NCI-H82 (cell line): ENCODE data around the gene ZNF180.
A peak's percentile ranks its signal among the peaks of the same experiment; 100 is the strongest.
"Not testable (repeated sequence)": the region's sequence is repeated elsewhere in the genome, so short reads cannot be mapped to it uniquely, and the experiment has no call there.

Experiments
- DNase-seq: peaks from one replicate; lab custom pipeline; 2025; lab: John Stamatoyannopoulos, UW

ZNF180 gene

GRCh38 chr19:44496711-44497110 is 3.6 kb downstream of the ZNF180 start:
- no peak for DNase-seq

DNA sequence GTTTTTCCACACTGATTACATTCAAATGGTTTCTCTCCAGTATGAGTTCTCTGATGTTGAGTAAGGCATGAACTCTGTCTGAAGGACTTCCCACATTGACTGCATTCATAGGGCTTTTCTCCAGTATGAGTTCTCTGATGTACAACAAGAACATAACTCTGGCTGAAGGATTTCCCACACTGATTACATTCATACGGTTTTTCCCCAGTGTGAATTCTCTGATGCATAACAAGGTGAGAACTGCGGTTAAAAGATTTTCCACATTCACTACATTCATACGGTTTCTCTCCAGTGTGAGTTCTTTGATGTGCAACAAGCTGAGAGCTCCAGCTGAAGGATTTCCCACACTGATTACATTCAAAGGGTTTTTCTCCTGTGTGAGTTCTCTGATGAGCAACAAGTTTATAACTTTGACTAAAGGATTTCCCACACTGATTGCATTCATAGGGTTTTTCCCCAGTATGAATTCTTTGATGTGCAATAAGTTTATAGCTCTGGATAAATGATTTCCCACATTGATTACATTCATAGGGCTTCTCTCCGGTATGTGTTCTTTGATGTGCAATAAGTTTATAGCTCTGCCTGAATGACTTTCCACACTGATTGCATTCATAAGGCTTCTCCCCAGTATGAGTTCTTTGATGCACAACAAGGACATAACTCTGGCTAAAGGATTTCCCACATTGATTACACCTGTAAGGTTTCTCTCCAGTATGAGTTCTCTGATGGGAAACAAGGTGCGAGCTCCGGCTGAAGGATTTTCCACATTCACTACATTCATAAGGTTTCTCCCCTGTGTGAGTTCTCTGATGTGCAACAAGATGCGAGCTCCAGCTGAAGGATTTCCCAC is 23.5 kb downstream of the ZNF180 start:
- DNase-seq, result peak; percentile 56

GRCh38 chr19:44468730-44469129 is 31.6 kb downstream of the ZNF180 start:
- DNase-seq, result not testable (repeated sequence)

GRCh38 chr19:44462600-44463286 is 37.6 kb downstream of the ZNF180 start:
- not testable (repeated sequence) for DNase-seq

GRCh38 chr19:44456016-44456415 is 44.3 kb downstream of the ZNF180 start:
- DNase-seq, result not testable (repeated sequence)

GRCh38 chr19:44455100-44455499 is 45.2 kb downstream of the ZNF180 start:
- DNase-seq, result no peak

- DNase-seq, result no peak
Measured at GRCh38 chr19:44452367-44452766, 48.0 kb downstream of the ZNF180 start.

DNA sequence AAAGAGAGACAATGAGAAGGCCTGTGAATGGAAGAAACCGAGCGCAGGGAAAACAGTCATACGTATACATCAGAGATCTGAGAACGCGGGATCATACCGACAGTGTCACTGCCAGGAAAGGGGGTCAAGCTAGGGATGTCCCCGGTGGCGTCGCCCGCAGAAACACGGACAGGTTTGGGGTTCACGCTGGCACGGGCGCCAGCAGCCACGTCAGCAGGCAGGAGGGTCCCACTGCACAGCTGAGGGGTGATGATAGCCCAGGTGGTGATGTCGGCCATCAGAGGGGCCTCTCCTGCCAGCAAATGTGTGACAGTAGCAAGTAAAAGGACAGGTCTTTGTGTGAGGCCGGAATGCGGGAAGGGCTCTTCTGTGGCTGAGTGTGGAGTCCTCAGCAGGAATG is 48.6 kb downstream of the ZNF180 start:
- no peak for DNase-seq

DNA sequence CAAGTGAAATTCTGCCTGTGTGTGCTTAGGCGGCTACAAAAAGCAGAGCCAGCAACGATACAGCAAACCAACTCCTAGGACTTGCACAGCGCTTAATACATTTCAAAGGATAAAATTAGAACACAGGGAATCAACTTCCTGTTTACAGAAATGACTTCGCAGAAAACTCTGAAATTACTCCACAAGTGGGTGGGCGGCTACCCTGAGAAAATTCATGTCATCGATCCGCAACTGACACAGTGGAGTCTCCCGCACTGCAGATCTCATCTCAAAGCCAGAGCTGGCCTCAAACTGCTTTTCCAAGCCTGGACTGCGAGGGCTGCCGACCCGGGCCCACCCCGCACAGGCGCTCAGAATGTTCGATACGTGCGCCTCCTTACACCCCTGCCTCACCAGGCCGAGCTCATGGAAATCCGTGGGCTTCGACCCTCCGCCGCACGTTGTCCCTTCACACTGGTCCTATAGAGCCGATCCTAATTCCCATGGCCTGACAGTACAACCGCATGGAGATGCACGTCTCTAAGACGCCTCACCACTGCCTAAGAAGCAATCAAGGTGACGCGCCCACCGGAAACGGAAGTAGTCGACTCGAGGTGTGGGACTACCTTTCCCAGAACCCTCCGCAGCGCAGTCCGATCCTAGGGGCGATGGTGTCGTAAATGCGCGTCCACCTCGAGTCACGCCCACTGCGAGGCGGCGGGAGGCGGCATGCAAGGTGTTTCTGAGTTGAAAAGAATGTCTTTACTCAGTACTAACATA is 52.2 kb downstream of the ZNF180 start, which contains the start of gene ZNF229:
ZNF229 (minus strand) TSS at position 557 of the 759 bp plus-strand sequence. CDS start 5,625 bp downstream, outside the sequence.
- peak; percentile 96 for DNase-seq

GRCh38 chr19:44438441-44438840 is 61.9 kb downstream of the ZNF180 start:
- peak; percentile 92 for DNase-seq

DNA sequence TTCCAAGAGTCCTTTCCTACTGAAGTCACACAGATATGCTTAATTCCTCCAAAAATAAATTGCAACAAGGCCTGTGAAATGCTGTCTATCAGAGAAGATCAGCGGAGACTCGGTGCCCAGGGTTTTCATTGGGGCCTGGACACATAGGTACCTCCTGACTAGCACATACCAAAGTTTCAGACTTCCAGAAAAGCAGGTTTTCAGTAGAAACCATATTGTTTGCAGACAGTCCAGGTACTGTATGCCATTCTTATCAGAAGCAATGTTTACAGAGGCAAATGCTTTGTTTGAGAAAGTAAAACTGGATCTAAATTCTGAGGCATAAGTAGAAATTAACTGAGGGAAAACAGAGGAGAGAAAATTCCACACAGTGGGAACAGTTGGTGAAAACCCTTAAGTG is 64.9 kb downstream of the ZNF180 start:
- no peak for DNase-seq

- no peak for DNase-seq
Measured at GRCh38 chr19:44430956-44431355, 69.4 kb downstream of the ZNF180 start.
